Adrenal gland (tissue), 5 donors: ENCODE results near the gene MTNR1A.

Experiments
- POLR2A ChIP-seq, 2 donors: fragments of 450-650 bp; IDR thresholded peaks; one replicate each; pipeline ENCODE4 v1.6.1; 2017; ENCODE audit warnings: antibody characterized with exemption in 2 of 2, mild to moderate bottlenecking in 2 of 2, moderate library complexity in 1 of 2
- TF ChIP-seq, protein P1 (sequence below), 6 experiments: fragments of 450-650 bp in 4 of 6; fragments of 200-600 bp in 2 of 6; sonication (generic) in 1 of 6; IDR thresholded peaks; 1 replicate in 5 of 6; 2 replicates in 1 of 6; pipeline versions ENCODE4 v1.5.1 to v1.8.0; 2016 to 2021; ENCODE audit warnings: antibody characterized with exemption in 6 of 6, mild to moderate bottlenecking in 2 of 6, moderate library complexity in 1 of 6
- donor health status: DM: no; HTN: no; CAD: no.

DNA sequence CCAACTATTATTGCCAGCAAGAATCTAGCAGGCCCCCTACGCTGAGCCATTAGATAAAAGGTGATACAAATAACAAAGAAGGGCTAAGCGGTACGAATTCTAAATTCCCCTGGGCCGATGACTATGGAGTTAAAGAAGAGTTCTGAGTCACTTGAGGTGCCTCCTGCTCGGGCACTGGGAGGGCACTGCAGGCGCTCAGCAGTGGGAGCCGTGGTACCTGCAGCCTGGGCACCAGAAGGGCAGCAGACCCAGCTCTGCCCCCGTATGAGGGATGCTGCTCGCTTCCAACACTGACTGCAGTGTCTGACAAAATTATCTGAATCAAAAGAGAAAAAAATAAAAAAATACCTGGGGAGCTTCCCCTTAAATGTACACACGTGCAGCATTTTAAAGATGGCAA lies 44.1 kb upstream of the MTNR1A start:
- TF ChIP-seq, protein P1, sequence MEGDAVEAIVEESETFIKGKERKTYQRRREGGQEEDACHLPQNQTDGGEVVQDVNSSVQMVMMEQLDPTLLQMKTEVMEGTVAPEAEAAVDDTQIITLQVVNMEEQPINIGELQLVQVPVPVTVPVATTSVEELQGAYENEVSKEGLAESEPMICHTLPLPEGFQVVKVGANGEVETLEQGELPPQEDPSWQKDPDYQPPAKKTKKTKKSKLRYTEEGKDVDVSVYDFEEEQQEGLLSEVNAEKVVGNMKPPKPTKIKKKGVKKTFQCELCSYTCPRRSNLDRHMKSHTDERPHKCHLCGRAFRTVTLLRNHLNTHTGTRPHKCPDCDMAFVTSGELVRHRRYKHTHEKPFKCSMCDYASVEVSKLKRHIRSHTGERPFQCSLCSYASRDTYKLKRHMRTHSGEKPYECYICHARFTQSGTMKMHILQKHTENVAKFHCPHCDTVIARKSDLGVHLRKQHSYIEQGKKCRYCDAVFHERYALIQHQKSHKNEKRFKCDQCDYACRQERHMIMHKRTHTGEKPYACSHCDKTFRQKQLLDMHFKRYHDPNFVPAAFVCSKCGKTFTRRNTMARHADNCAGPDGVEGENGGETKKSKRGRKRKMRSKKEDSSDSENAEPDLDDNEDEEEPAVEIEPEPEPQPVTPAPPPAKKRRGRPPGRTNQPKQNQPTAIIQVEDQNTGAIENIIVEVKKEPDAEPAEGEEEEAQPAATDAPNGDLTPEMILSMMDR (IDR thresholded peaks at IDR 0.05) = no peak
- TF ChIP-seq POLR2A (IDR thresholded peaks at IDR 0.05) = no peak
